ENCODE data around the gene MISP3. TPM values are rescaled to one million over a fixed set of nuclear protein-coding genes. Genes with fewer than 3 reads are reported as not detected.

Gene MISP3
- total RNA-seq, 1 experiment from 2014 or later: 3.2 TPM

- TF ChIP-seq E2F4 (CRISPR knock-in tag; IDR thresholded peaks at IDR 0.05; ENCODE audit: borderline replicate concordance, low read depth): no peak
- TF ChIP-seq FOXK1 (CRISPR knock-in tag; IDR thresholded peaks at IDR 0.05): no peak
- peak; percentile 68 for TF ChIP-seq ZNF423 (CRISPR knock-in tag; IDR thresholded peaks at IDR 0.05)
- TF ChIP-seq ARID4B (CRISPR knock-in tag; IDR thresholded peaks at IDR 0.05; ENCODE audit: borderline replicate concordance): no peak
- TF ChIP-seq ERG (CRISPR knock-in tag; IDR thresholded peaks at IDR 0.05): no peak
- TF ChIP-seq CDX4 (CRISPR knock-in tag; IDR thresholded peaks at IDR 0.05; ENCODE audit: borderline replicate concordance): no peak
- no peak for TF ChIP-seq ZBTB21 (CRISPR knock-in tag; IDR thresholded peaks at IDR 0.05; ENCODE audit: borderline replicate concordance)
- no peak for TF ChIP-seq MLX (CRISPR knock-in tag; IDR thresholded peaks at IDR 0.05)
- TF ChIP-seq FOXP1 (CRISPR knock-in tag; IDR thresholded peaks at IDR 0.05; ENCODE audit: borderline replicate concordance): peak; percentile 41; the same call in 1 of the 2 replicates
- no peak for TF ChIP-seq MAX (CRISPR knock-in tag; IDR thresholded peaks at IDR 0.05)
- peak; percentile 38; the same call in 1 of the 2 replicates for TF ChIP-seq HMGXB4 (CRISPR knock-in tag; IDR thresholded peaks at IDR 0.05)
- TF ChIP-seq ZNF281 (CRISPR knock-in tag; IDR thresholded peaks at IDR 0.05): no peak
- TF ChIP-seq ATF1 (CRISPR knock-in tag; IDR thresholded peaks at IDR 0.05): no peak
- TF ChIP-seq FOXP4 (CRISPR knock-in tag; IDR thresholded peaks at IDR 0.05): 0 out of 2 replicates have a peak, but pooled peaks have one; percentile 43
- TF ChIP-seq SP1 (CRISPR knock-in tag; conservative IDR thresholded peaks at IDR 0.05): no peak
- peak; percentile 62; the same call in 1 of the 2 replicates for TF ChIP-seq ETV6 (CRISPR knock-in tag; IDR thresholded peaks at IDR 0.05)
Measured at GRCh38 chr19:14091081-14091812, 18.7 kb downstream of the MISP3 start (continued).
